Liver (tissue), 3 donors: Measurements from ENCODE around the gene TSPAN8.

Experiments
- ATF3 ChIP-seq: IDR thresholded peaks from 2 replicates; pipeline ENCODE4 v1.6.1; 2016; ENCODE audit warnings: antibody characterized with exemption
- CTCF ChIP-seq: fragments of 150-350 bp; IDR thresholded peaks from 2 replicates; pipeline ENCODE4 v1.5.1; 2017; ENCODE audit warnings: improper control_type of control experiment, low read depth, low read length; ENCODE audit not compliant: missing input control
- EGR1 ChIP-seq, 2 donors: IDR thresholded peaks; 2 replicates each; pipeline ENCODE4 v1.6.1; 2016 to 2018; ENCODE audit warnings: antibody characterized with exemption in 2 of 2, low read depth in 2 of 2
- FOXA2 ChIP-seq: IDR thresholded peaks from 2 replicates; pipeline ENCODE4 v1.6.1; 2016; ENCODE audit warnings: antibody characterized with exemption
- GABPA ChIP-seq, 2 donors: IDR thresholded peaks in 1 of 2; conservative IDR thresholded peaks in 1 of 2; 2 replicates each; pipeline ENCODE4 v1.6.1; 2016; ENCODE audit warnings: antibody characterized with exemption in 2 of 2, mild to moderate bottlenecking in 1 of 2, moderate library complexity in 1 of 2
- HNF4A ChIP-seq, 2 donors: conservative IDR thresholded peaks; 2 replicates each; pipeline ENCODE4 v1.6.1; 2016; ENCODE audit warnings: antibody characterized with exemption in 2 of 2, mild to moderate bottlenecking in 2 of 2
- JUND ChIP-seq, 2 donors: IDR thresholded peaks; 2 replicates each; pipeline ENCODE4 v1.6.1; 2016; ENCODE audit warnings: antibody characterized with exemption in 2 of 2
- RAD21 ChIP-seq, 2 donors: IDR thresholded peaks; 2 replicates each; pipeline ENCODE4 v1.6.1; 2016; ENCODE audit warnings: antibody characterized with exemption in 2 of 2, mild to moderate bottlenecking in 2 of 2
- RXRA ChIP-seq, 2 donors: IDR thresholded peaks; 2 replicates each; pipeline ENCODE4 v1.6.1; 2017 to 2018; ENCODE audit warnings: antibody characterized with exemption in 2 of 2, mild to moderate bottlenecking in 1 of 2
- SP1 ChIP-seq: IDR thresholded peaks from 2 replicates; pipeline ENCODE4 v1.6.1; 2018; ENCODE audit warnings: antibody characterized with exemption, mild to moderate bottlenecking
- TAF1 ChIP-seq: conservative IDR thresholded peaks from 2 replicates; pipeline ENCODE4 v1.6.1; 2016; ENCODE audit warnings: antibody characterized with exemption, mild to moderate bottlenecking
- YY1 ChIP-seq: IDR thresholded peaks from 2 replicates; pipeline ENCODE4 v1.6.1; 2016; ENCODE audit warnings: antibody characterized with exemption, mild to moderate bottlenecking
- ZBTB33 ChIP-seq: IDR thresholded peaks from 2 replicates; pipeline ENCODE4 v1.6.1; 2016; ENCODE audit warnings: antibody characterized with exemption
- TF ChIP-seq, protein P1 (sequence below): IDR thresholded peaks from 2 replicates; pipeline ENCODE4 v1.6.1; 2016; ENCODE audit warnings: antibody characterized with exemption, mild to moderate bottlenecking
- donor health status: healthy.
- donor health status: healthy.

GRCh38 chr12:71092290-71092689 lies 65.5 kb downstream of the TSPAN8 start:
- TF ChIP-seq RAD21 (IDR thresholded peaks at IDR 0.05) (no peak), ZBTB33 (no peak), ATF3 (no peak), CTCF (no peak), RXRA (IDR thresholded peaks at IDR 0.05) (no peak), EGR1 (IDR thresholded peaks at IDR 0.05; ENCODE audit: low read depth in 2 of 2) (no peak), YY1 (no peak), JUND (IDR thresholded peaks at IDR 0.05) (no peak), TAF1 (no peak), GABPA (IDR thresholded peaks at IDR 0.05 in 1 of 2, conservative IDR thresholded peaks at IDR 0.05 in 1 of 2) (no peak), SP1 (no peak), FOXA2 (no peak), HNF4A (conservative IDR thresholded peaks at IDR 0.05) (no peak)
- TF ChIP-seq, protein P1, sequence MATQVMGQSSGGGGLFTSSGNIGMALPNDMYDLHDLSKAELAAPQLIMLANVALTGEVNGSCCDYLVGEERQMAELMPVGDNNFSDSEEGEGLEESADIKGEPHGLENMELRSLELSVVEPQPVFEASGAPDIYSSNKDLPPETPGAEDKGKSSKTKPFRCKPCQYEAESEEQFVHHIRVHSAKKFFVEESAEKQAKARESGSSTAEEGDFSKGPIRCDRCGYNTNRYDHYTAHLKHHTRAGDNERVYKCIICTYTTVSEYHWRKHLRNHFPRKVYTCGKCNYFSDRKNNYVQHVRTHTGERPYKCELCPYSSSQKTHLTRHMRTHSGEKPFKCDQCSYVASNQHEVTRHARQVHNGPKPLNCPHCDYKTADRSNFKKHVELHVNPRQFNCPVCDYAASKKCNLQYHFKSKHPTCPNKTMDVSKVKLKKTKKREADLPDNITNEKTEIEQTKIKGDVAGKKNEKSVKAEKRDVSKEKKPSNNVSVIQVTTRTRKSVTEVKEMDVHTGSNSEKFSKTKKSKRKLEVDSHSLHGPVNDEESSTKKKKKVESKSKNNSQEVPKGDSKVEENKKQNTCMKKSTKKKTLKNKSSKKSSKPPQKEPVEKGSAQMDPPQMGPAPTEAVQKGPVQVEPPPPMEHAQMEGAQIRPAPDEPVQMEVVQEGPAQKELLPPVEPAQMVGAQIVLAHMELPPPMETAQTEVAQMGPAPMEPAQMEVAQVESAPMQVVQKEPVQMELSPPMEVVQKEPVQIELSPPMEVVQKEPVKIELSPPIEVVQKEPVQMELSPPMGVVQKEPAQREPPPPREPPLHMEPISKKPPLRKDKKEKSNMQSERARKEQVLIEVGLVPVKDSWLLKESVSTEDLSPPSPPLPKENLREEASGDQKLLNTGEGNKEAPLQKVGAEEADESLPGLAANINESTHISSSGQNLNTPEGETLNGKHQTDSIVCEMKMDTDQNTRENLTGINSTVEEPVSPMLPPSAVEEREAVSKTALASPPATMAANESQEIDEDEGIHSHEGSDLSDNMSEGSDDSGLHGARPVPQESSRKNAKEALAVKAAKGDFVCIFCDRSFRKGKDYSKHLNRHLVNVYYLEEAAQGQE, result no peak
